NCI-H69 (cell line): ENCODE results near the gene TICAM2.
"Not testable (repeated sequence)": the region's sequence is repeated elsewhere in the genome, so short reads cannot be mapped to it uniquely, and the experiment has no call there.

ENCODE experiments used
- DNase-seq: peaks from one replicate; lab custom pipeline; 2025; lab: John Stamatoyannopoulos, UW

The TICAM2 gene

GRCh38 chr5:115601701-115602590 lies at the start of gene TICAM2:
Gene TICAM2, minus strand, starts transcription at chr5:115602479. Its CDS starts 21,223 bp downstream, at chr5:115581256.
- DNase-seq, result peak; percentile 83

- no peak for DNase-seq
Observed at GRCh38 chr5:115649541-115649940, 47.3 kb upstream of the TICAM2 start.

DNA sequence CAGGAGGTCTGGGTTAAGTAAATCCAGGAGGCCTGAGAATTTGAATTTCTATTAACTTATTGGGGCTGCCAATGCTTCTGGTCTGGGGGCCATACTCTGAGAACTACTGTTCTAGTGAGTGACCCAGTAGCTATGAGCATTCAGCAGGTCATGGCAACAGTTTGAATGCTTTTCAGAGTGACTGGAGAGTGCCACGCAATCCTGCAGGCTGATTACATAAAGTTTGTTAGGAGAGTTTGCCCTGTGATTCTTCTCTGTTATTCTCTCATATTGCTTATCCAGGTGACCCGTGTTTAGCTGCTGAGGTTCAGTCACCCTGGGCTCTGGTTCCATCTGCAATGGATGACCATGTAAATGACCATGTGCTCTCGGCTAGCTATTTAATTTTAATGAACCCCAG lies 45.8 kb upstream of the TICAM2 start:
- no peak for DNase-seq

- DNase-seq, result not testable (repeated sequence)
Observed at GRCh38 chr5:115645386-115645785, 43.1 kb upstream of the TICAM2 start.

DNA sequence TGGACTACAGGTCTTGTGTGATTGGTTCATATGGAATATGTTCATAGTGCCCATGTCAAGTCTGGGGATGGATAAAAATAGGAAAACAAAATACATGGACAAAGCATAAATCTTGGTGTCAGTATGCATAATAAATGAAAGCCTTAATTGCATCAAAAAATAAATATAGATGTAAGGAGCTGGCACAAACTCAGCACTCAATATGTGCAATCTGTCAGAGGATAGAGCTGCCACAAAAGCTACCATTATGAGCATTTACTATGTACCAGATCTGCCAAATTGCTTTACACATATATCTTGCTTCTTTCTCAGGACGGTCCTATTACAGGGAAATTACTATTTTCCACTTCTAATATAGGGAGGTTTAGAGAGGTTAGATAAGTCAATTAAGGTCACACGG lies 41.8 kb upstream of the TICAM2 start:
- DNase-seq, result peak; percentile 62

DNA sequence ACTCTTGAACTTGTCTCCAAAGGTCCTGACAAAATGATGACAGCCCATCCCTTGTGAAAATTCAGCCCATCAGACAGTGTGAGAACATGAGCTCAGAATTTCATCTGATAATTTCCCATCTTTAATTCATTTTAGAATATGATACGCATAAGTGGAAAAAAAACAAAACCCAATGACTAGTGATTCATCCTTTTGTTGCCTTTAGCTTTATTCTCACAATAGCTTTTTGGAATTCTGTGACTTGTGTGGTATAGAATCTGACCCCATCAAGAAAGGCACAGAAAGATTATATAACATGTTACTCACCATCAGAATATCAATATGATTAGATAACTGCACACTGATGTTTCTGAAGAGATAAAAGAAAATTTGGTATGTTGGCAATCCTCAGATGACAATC lies 39.7 kb upstream of the TICAM2 start:
- DNase-seq, result no peak

DNA sequence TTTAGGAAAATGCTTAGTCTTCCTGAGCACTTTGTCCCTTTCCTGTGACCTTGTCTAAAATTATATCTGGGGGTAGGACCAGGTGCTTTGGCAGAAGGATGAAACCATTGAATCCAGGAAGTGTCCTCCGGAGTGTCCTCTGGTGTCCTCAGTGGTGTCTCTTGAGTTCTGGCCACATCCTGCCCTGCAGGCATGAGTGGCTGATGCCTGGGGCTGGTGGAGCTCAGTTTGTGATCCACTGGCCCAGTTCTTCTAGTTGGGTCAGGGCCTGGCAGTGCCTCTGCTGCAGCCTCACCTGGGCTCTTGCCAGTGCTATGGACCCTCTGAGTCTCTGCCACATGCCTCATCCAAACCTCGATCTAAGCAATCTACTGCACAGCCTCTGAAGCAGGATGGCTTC lies 38.0 kb upstream of the TICAM2 start:
- no peak for DNase-seq

- DNase-seq, result peak; percentile 28
Observed at GRCh38 chr5:115639377-115639776, 37.1 kb upstream of the TICAM2 start.

- no peak for DNase-seq
Observed at GRCh38 chr5:115637507-115637906, 35.2 kb upstream of the TICAM2 start.

DNA sequence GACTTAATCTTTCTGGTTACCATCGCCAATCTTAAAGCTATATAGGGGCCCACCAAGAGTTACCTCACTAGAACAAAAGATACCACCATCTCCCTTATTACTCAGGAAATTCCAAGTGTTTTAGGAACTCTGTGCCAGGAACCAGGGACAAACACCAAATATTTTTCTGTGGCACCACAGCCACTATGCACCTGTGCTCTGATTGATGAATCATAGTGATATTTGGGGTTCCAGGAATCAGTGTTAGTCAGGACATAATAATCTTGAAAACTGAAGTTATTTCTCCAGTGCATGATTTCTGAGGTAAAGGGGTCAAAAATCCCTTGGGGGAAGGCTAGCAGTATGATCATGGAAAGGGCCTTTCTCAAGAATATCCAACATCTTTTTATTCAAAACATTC lies 33.7 kb upstream of the TICAM2 start:
- no peak for DNase-seq

DNA sequence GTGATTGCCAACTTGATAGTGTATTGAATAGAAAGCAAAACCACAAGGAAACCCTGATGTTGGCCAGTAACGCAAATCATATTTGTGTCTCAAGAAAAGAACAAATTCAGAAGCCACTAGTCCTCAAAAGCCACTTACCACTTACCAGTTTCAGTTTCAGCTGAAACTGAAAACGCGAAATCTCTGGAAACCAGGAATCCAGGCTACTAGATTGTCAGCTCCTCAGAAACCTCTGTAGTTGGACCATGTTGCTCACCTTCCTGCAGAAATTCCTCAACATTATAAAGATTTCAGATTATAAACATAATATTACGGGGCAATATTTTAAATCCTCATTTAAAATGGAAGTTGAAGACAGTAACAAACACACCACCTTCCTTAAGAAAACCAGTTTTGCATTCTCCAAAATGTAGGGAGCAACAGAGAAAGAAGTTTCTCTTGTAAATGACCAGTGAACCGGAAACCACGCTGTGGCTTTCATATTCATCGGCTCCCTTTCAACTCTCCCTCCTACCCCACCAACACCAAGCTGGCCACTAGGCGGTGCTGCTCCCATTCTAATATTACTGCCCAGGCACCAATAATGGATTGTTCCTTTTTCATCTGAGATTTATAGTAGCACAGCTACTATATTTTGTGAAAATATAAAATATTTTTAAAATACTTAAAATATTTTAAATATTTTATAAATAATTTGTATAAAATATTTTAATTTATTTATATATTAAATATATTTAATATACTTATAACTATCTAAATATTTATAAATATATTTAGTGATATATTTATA lies 32.3 kb upstream of the TICAM2 start:
- peak; percentile 90 for DNase-seq

DNA sequence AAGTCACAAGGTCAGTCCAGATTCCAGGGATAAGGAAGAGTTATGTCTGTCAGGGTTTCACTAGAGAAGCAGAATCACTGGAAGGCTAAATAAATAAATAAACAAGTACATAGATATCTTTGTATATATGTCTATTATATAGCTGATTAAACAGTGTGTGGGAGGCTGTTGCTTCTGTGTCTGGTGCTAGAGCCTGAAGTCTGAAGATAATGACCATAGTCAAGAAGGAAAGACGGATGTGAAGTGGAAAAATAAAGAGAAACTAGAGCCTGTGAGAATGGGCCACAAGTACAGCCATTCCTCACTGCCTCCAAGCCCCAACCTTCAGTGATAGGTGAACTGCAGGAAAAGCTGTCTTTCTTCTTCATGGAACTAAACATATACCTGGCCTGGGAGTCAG lies 27.6 kb upstream of the TICAM2 start:
- no peak for DNase-seq

- DNase-seq, result peak; percentile 21
Observed at GRCh38 chr5:115627295-115627865, 25.1 kb upstream of the TICAM2 start.

GRCh38 chr5:115626445-115626823 lies 24.2 kb upstream of the TICAM2 start:
- DNase-seq, result no peak

DNA sequence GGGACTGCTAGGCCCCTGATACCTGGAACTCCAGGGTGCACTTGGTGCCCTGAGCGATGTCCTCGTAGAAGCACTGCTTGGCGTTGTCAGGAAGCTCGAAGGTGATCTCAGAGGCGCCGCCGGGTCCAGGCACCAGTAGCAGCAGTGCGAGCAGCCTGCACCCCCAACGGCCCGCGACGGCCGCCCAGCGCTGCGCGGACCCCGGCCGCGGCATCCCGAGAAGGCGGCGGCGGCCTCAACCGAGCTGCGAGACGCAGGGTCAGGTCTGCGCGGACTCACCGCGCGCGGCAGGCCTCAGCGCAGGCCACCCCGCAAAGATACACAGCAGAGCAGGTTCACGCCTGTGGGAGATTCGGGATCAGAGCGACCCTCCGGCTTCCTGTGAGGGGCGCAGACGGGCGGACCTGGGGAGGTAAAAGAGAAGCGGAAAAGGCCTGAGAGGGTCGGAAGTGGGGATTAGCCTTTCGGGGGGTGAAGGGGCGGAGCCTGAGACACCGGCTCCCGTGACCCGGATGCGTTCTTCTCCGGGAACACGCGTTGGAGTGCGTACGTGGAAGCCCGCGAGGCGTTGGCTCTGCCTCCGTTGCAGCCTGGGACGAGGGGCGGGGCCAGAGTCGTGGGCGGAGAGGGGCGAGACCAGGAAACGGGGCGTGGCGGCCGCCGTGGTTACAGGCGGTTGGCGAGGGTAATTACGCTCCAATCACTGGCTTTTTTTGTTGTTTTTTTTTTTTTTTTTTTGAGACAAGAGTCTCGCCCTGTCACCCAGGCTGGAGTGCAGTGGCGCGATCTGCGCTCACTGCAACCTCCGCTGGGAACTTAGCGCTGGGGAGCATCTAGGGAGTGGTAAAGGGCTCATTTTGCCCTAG lies 23.5 kb upstream of the TICAM2 start, which contains the start of gene TMED7:
Gene TMED7, minus strand, starts transcription at position 458 of the 866 bp plus-strand sequence. Its CDS starts 244 bp downstream, at position 214.
- peak; percentile 100 for DNase-seq

DNA sequence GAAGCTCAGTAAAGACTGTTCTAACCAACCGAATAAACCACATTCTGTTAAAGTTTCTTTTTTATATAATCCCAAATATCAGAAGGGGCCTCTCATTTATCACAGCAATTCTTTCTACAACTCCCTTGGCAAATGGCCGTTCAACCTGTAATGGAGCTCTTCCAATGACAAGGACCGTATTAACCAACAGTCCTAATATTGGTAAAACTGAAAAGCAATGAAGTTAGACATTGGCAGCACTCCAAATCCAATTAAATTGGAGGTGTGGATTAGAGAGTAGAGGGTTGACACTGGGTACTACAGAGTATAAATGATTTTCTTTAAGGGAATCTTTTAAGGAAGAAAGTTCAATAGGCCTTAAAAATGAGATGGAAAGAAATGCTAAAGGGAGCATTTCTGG lies 22.7 kb upstream of the TICAM2 start:
- peak; percentile 65 for DNase-seq

- DNase-seq, result no peak
Observed at GRCh38 chr5:115623658-115624057, 21.4 kb upstream of the TICAM2 start.

DNA sequence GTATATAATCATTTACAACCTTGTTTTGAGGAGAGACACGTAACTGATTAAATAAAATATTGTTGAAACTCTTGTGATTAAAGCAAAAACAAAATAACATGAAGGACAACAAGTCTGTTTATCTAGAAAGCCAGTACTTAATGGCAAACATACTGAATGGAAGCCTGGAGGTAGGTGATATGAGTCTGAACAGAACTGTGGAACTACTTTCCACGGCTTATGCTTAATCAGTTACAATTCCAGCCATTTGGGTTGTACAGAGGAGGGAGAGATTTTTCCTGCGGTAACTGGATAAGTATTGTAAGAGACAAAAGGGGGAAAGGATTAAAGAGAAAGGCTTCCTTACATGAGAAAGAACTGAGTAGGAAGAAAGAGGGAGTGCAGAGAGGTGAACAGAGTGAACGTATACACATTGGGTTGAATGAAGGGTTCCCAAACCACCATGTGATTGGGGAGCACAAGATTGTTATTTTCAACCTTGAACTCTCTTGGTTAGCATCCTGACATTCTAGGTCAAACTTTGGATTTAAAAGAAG lies 19.2 kb upstream of the TICAM2 start:
- no peak for DNase-seq

DNA sequence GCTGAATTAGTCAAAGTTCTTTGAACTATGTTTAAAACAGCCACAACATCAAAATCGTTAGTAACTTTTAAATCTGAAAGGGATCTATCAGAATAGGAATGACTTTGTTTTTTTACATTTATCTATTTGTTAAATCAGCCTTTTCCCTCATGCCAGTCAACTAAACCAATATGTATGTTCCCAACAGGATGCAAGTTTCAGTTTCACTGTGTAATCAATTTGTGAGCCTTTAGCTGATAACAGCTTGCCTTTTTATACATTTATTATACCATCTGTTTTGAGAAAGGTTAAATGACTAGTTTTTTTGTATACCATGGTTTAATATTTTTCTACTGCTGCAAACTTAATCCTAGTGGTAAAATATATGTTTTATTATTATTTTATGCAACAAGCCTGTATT lies 14.6 kb upstream of the TICAM2 start:
- no peak for DNase-seq

DNA sequence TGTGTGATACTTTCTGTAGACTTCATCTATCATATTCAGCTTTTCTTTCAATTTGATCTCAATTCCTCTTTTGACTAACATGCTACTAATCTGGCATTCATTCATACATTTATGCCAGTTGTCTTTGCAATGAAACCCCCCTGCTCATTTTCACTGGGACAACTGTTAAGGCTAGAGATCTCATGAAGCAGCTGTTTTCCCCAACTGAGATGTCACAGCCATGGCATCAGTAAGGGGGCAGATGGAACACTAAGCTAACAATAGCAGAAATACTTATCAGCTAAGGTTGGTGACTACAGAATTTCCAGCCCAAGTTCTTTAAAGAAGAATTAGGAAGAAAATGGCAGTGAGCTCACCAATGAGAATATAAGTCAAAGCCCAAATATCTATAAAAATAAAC lies 14.2 kb upstream of the TICAM2 start:
- no peak for DNase-seq

- DNase-seq, result no peak
Observed at GRCh38 chr5:115611873-115612272, 9.6 kb upstream of the TICAM2 start.
